PC-9 (cell line): Measurements from ENCODE around the gene GATA2. TPM values are rescaled to one million over a fixed set of nuclear protein-coding genes. Genes with fewer than 3 reads are reported as not detected.

Experiments used
- BruUV-seq: library from RNA; stranded (reverse); fragments of 400-500 nt; replicated peaks from 2 replicates; lab custom pipeline; 2021; lab: Mats Ljungman, UMichigan
- CTCF ChIA-PET: fragments of 300-600 bp; sonication (Branson Sonifier 250); formaldehyde crosslinking; loops from one replicate; lab custom pipeline; 2022; ENCODE audit warnings: antibody characterized with exemption; lab: Charles Lee
- POLR2A ChIA-PET: fragments of 300-600 bp; sonication (Branson Sonifier 250); formaldehyde crosslinking; loops from one replicate; lab custom pipeline; 2022; ENCODE audit warnings: antibody characterized with exemption; ENCODE audit not compliant: unreplicated experiment; lab: Charles Lee
- DNase-seq, 2 experiments: peaks; one replicate each; pipeline versions ENCODE4 v3.0.0 to v3.0.0-alpha.2; 2015 to 2022; ENCODE audit warnings: mixed read lengths in 1 of 2
- H2AFZ ChIP-seq: fragments of 200-600 bp; sonication (generic); 2 replicates; pipeline ENCODE4 v1.8.1; 2017; ENCODE audit warnings: antibody characterized with exemption
- H3F3A ChIP-seq: fragments of 200-600 bp; sonication (generic); 2 replicates; pipeline ENCODE4 v1.8.1; 2017; ENCODE audit warnings: antibody characterized with exemption, mild to moderate bottlenecking, low read depth; ENCODE audit not compliant: insufficient read depth
- H3K27ac ChIP-seq: fragments of 200-600 bp; sonication (generic); 2 replicates; pipeline ENCODE4 v1.6.1; 2016; ENCODE audit warnings: mixed run types
- H3K27me3 ChIP-seq: fragments of 200-600 bp; sonication (generic); 2 replicates; pipeline ENCODE4 v1.6.1; 2016; ENCODE audit warnings: low read depth, mixed run types; ENCODE audit not compliant: insufficient read depth
- H3K36me3 ChIP-seq: fragments of 200-600 bp; sonication (generic); 2 replicates; pipeline ENCODE4 v1.6.1; 2016; ENCODE audit warnings: low read depth, mixed run types
- H3K4me1 ChIP-seq: fragments of 200-600 bp; sonication (generic); replicated peaks from 2 replicates; pipeline ENCODE4 v1.6.1; 2016; ENCODE audit warnings: mixed run types; ENCODE audit not compliant: insufficient read depth
- H3K4me2 ChIP-seq: fragments of 200-600 bp; sonication (generic); 2 replicates; pipeline ENCODE4 v1.6.1; 2017; ENCODE audit warnings: mixed run types
- H3K4me3 ChIP-seq: fragments of 200-600 bp; sonication (generic); 2 replicates; pipeline ENCODE4 v1.6.1; 2016; ENCODE audit warnings: mixed run types
- H3K79me2 ChIP-seq: fragments of 200-600 bp; sonication (generic); 2 replicates; pipeline ENCODE4 v1.6.1; 2017; ENCODE audit warnings: low read depth, mixed run types
- H3K9me2 ChIP-seq: fragments of 200-600 bp; sonication (generic); 2 replicates; pipeline ENCODE4 v1.8.1; 2017; ENCODE audit warnings: mild to moderate bottlenecking; ENCODE audit not compliant: insufficient read depth
- H3K9me3 ChIP-seq: fragments of 200-600 bp; sonication (generic); 2 replicates; pipeline ENCODE4 v1.8.1; 2016; ENCODE audit warnings: low read depth; ENCODE audit not compliant: insufficient read depth
- H4K20me1 ChIP-seq: fragments of 200-600 bp; sonication (generic); 2 replicates; pipeline ENCODE4 v1.8.1; 2017; ENCODE audit not compliant: insufficient read depth
- CTCF ChIP-seq: fragments of 200-600 bp; sonication (generic); conservative IDR thresholded peaks from 2 replicates; pipeline ENCODE4 v1.6.1; 2017; ENCODE audit warnings: mixed run types, antibody characterized with exemption, mild to moderate bottlenecking, moderate library complexity
- EZH2 ChIP-seq: fragments of 200-600 bp; sonication (generic); IDR thresholded peaks from 2 replicates; pipeline ENCODE4 v1.8.0; 2017; ENCODE audit warnings: antibody characterized with exemption, low read depth
- intact Hi-C: fragments of 100-400 bp; cut with micrococcal nuclease; formaldehyde crosslinking; loops from one replicate; pipeline ENCODE4 v1.10.0; 2022; ENCODE audit not compliant: unreplicated experiment
- total RNA-seq: library from RNA; stranded (reverse); gene quantifications from 2 replicates; pipeline ENCODE4 v1.2.3, GENCODE V29; 2021

Gene GATA2
- total RNA-seq, 1 experiment from 2014 or later: 29.0 TPM

DNA sequence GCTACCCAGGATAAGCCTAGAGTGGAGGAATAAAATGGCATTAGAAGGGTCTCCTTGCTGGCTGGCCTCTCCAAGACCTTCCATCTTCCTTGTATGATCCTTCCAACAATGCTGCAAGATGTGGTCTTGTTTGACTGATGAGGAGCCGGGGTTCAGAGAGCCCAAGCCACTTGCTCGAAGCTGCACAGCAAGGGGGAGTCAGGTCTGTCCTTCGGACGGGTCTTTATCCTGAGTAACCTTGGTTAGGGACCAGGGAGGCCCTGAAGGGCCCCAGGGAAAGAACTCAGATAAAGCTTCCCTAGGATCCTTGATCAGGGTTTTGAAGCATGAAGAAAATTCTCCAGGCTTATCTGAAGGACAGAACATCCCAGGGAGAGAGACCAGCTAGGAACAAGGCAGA is 19.3 kb downstream of the GATA2 start:
- H3K4me1 ChIP-seq: no peaks in the 10 kb centered on the region
- CTCF ChIA-PET: no interaction called here
- H3K9me2 ChIP-seq: no peaks in the 10 kb centered on the region
- no peaks in the 10 kb centered on the region for H3K27me3 ChIP-seq
- H2AFZ ChIP-seq: no peak overlapping the region
- POLR2A ChIA-PET: no interaction called here
- no peak overlapping the region for H3K27ac ChIP-seq
- no peak for TF ChIP-seq CTCF
- no peak for TF ChIP-seq EZH2
- BruUV-seq: no TSS peak
- H3F3A ChIP-seq: no peaks in the 10 kb centered on the region
- no peaks in the 10 kb centered on the region for H3K79me2 ChIP-seq
- intact Hi-C loops: no loop called here
- no peak overlapping the region for H3K4me2 ChIP-seq
- DNase-seq: no peak
- H3K9me3 ChIP-seq: no peaks in the 10 kb centered on the region
- no peak overlapping the region for H3K4me3 ChIP-seq
- no peaks in the 10 kb centered on the region for H3K36me3 ChIP-seq
- no peaks in the 10 kb centered on the region for H4K20me1 ChIP-seq

DNA sequence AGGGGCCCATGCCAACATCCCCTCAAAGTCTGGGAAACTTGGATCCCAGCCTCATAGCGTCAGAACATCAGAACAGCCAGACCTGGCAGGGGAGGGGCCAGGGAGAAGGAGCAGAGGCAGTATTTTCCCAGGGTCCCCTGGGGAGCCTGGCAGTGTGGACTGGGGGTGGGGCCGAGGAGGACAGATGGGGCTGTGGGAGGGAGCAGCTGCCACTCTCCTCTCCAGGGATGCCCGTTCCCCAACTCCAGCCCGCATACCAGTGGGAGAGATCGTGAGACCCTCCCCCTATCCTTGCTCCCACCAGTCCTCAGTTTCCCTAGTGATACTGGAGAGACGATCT is 19.9 kb downstream of the GATA2 start:
- ChIA-PET POLR2A (no interaction called here), CTCF (interaction anchor here (1.0 kb wide), 1 partner anchor 44 kb away, joined by 3 read pairs; no protein-coding TSS in a partner anchor)
- peaks cover under 1% of the 10 kb centered on the region; the same call in 1 of the 2 replicates for H3K27me3 ChIP-seq

GRCh38 chr3:128472449-128473179 is 20.4 kb downstream of the GATA2 start:
- no TSS peak for BruUV-seq
- CTCF ChIA-PET: interaction anchor here (0.6 to 1.0 kb wide), 2 partner anchors 44 to 1354 kb away, joined by 3 read pairs; no protein-coding TSS in a partner anchor

More for the DNA sequence above, 19.9 kb downstream of the GATA2 start:
- H3K79me2 ChIP-seq: no peaks in the 10 kb centered on the region
- H3K9me3 ChIP-seq: no peaks in the 10 kb centered on the region
- no peak for TF ChIP-seq CTCF
- TF ChIP-seq EZH2: no peak
- no peak for DNase-seq
- no peak overlapping the region for H3K27ac ChIP-seq
- no TSS peak for BruUV-seq
- no peaks in the 10 kb centered on the region for H3K36me3 ChIP-seq
- intact Hi-C loops: no loop called here
- no peaks in the 10 kb centered on the region for H4K20me1 ChIP-seq
- no peak overlapping the region for H2AFZ ChIP-seq
- H3K4me3 ChIP-seq: no peak overlapping the region
- H3K4me1 ChIP-seq: no peaks in the 10 kb centered on the region
- H3K9me2 ChIP-seq: no peaks in the 10 kb centered on the region
- H3F3A ChIP-seq: no peaks in the 10 kb centered on the region
- no peak overlapping the region for H3K4me2 ChIP-seq

More at GRCh38 chr3:128472449-128473179, 20.4 kb downstream of the GATA2 start:
- POLR2A ChIA-PET: no interaction called here
- Histone ChIP-seq H3K27me3 (peaks cover 5% of the 10 kb centered on the region; the same call in 1 of the 2 replicates), H3K4me1 (no peaks in the 10 kb centered on the region), H3K36me3 (no peaks in the 10 kb centered on the region), H3K9me2 (no peaks in the 10 kb centered on the region), H3K9me3 (no peaks in the 10 kb centered on the region), H2AFZ (no peak overlapping the region), H3K79me2 (no peaks in the 10 kb centered on the region), H3F3A (no peaks in the 10 kb centered on the region), H3K27ac (no peak overlapping the region), H3K4me2 (no peak overlapping the region), H4K20me1 (no peaks in the 10 kb centered on the region), H3K4me3 (no peak overlapping the region)
- no peak for DNase-seq
- intact Hi-C loops: no loop called here
- TF ChIP-seq EZH2 (no peak), CTCF (no peak)
